GM21737 (cell line): ENCODE data around the gene NCOR1.
"Not testable (repeated sequence)": the region's sequence is repeated elsewhere in the genome, so short reads cannot be mapped to it uniquely, and the experiment has no call there.

ENCODE experiments used
- ATAC-seq: cut with Tn5 transposase; IDR thresholded peaks from one replicate; pipeline ENCODE4 v1.9.1; 2021; ENCODE audit warnings: mild to moderate bottlenecking, moderate library complexity; ENCODE audit not compliant: unreplicated experiment

The NCOR1 gene

DNA sequence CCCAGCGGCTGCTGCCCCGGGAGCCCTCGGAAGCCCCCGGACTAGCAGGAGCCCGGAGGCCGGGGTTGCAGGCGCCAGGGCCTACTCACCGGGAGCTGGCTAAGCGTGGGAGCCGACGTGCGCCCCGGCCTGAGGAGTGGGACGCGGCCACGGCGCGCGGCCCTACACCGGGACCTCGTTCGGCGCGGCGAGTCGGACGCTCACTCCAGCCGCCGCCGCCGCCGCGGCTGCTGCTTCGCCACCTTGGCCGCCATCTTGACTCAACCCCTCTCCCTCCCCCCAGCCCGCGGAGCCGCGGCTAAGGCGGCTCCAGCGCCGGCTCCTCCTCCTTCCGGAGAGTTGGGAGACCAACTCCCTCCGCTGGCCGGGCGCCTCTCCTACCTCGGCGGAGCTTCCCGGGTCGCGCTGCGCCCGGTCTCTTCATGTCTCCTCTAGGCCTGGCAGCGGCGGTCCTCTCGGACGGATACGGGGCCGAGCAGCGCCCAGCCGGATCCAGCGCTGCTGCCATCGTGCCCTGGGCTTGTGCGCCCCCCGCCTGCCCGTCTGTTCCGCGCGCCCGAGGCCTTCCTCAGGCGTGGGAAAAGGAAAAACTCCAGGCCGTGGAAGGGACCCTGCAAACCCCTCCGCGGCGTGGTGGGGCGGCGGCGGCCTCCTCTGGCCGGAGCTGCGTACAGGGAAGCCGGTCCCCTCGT, at the start of gene NCOR1:
Gene NCOR1 (minus strand): TSS at position 262 of the 692 bp plus-strand sequence. CDS start 20,965 bp downstream, outside the sequence.
- peak; percentile 66 for ATAC-seq

DNA sequence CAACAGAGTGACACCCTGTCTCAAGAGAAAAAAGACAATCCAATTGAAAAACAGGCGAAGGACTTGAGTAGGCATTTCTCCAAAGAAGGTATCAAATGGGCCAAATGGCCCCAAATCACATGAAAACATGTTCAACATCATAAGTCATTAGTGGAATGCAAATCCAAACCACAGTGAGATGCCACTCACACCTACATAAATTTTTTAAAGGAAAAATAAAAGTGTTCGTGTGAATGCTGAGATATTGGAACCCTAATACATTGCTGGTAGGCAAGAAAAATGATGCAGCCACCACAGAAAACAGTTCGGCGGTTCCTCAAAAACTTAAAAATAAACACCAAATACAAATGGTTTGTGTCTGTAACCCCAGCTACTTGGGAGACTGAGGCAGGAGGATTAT, 46.9 kb upstream of the NCOR1 start:
- no peak for ATAC-seq

GRCh38 chr17:16261049-16261448, 45.7 kb upstream of the NCOR1 start:
- ATAC-seq, result no peak

DNA sequence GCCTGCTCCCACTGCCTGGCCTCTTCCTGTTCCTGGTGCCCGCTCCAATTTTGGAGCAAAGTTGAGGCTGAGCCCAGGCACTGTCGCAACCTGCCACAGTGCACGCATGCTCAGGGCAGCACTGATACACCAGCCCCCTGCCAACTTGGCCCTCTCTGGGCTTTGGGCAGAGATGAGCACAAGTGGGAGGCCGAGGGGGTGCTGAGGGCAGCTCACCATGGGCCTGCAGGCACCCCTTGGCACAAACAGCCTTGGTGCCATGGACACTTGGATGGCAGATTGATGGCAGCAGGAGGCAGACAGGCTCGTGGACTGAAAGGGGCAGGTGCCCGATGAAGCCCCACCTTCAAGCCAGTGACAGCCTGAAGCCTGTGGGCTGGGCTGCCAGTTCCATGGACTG, 44.6 kb upstream of the NCOR1 start:
- no peak for ATAC-seq

GRCh38 chr17:16258901-16259300, 43.6 kb upstream of the NCOR1 start:
- no peak for ATAC-seq

DNA sequence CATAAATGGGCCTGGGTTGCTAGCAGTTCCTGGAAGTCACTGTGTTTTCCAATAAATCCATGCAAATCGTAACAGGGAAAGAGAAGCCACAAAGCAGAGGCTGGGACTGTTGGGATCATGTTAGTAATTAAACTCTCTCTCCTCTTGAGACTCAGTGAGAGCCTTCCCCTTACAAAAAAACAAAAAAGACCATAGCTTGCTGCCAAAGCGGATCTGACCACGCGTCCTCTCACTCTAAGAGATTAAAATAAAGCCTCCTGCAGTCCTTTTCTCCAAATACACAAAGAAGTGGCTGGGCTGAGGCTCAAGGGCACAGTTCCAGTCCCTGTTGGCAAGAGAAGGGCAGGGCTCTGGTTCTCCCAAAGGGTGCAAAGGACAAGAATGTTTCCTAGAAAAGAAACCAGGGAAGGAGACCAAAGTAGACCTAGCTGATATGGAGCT, 40.2 kb upstream of the NCOR1 start:
- no peak for ATAC-seq

- no peak for ATAC-seq
Measured at GRCh38 chr17:16254773-16255400, 39.6 kb upstream of the NCOR1 start.

- ATAC-seq, result no peak
Measured at GRCh38 chr17:16251556-16251955, 36.2 kb upstream of the NCOR1 start.

DNA sequence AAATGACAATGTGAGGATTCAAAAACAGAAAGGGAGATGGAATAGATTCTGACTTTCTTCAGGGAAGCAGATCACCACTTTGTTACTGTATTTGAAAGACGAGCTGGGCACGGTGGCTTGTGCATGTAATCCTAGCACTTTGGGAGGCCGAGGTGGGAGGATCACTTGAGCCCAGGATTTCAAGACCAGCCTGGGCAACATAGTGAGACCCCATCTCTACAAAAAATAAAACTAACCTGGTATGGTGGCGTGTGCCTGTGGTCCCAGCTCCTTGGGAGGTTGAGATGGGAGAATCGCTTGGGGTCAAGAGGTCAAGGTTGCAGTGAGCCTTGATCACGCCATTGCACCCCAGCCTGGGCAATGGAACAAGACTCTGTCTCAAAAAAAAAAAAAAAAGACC, 35.7 kb upstream of the NCOR1 start:
- ATAC-seq, result no peak

- ATAC-seq, result no peak
Measured at GRCh38 chr17:16250635-16251034, 35.3 kb upstream of the NCOR1 start.

GRCh38 chr17:16247586-16247984, 32.3 kb upstream of the NCOR1 start:
- ATAC-seq, result no peak

DNA sequence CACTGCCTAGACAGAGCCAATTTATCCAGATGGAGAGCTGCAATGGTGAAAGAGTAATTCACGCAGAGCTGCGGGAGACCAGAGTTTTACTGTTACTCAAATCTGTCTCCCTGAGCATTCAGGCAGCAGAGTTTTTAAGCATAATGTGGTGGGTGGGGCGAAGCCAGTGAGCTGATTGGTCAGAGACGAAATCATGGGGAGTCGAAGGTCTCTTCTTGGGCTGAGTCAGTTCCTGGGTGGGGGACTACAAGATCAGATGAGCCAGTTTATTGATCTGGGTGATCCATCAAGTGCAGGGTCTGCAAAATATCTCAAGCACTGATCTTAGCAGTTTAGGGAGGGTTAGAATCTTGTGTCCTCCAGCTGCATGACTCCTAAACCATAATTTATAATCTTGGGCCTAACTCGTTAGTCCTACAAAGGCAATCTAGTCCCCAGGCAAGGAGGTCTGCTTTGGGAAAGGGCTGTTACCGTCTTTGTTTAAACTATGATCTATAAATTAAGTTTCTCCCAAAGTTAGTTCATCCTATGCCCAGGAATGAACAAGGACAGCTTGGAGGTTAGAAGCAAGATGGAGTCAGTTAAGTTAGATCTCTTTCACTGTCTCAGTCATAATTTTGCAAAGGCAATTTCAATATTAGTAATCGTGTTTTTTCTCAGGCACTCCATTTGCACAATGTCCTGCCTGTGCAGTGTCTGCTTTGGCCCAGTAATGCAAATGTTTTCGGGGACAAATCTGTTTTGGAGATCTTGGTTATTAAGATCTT, 28.6 kb upstream of the NCOR1 start:
- no peak for ATAC-seq

GRCh38 chr17:16243385-16243784, 28.1 kb upstream of the NCOR1 start:
- no peak for ATAC-seq

- no peak for ATAC-seq
Measured at GRCh38 chr17:16241906-16242399, 26.6 kb upstream of the NCOR1 start.

DNA sequence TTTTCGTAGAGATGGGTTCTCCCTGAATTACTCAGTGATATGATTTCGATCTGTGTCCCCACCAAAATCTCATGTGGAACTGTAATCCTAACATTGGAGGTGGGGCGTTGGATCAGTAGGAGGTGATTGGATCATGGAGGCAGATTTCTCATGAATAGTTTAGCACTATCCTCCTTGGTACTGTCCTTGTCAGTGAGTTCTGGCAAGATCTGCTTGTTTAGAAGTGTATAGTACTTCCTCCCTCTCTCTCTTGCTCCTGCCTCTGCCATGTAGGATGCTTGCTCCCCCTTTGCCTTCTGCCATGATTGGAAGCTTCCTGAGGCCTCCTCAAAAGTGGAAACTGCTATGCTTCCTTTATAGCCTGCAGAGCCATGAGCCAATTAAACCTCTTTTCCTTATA, 24.6 kb upstream of the NCOR1 start:
- ATAC-seq, result no peak

DNA sequence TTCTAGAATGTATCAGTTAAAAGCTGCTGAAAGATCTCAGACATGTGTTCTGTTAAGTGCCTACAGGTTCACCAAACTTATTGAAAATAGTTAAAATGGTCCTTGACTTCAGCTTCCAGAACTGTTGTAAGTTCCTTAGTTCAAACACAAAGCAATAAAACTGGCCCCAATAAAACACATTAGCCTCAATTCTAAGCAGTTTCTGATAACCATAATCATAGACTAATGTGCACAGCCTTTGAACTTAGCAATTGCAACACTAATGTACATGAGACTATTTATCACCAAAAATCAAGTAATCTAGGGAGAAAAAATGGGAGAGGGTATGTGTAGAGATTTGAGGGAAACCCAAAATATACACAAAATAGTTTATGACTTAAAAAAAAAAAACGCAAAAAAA, 17.1 kb upstream of the NCOR1 start:
- no peak for ATAC-seq

- ATAC-seq, result not testable (repeated sequence)
Measured at GRCh38 chr17:16229912-16230561, 14.7 kb upstream of the NCOR1 start.

- ATAC-seq, result no peak
Measured at GRCh38 chr17:16222406-16222805, 7.1 kb upstream of the NCOR1 start.

GRCh38 chr17:16217002-16217635, 1.8 kb upstream of the NCOR1 start, which contains the start of gene PIGL:
TSS of gene PIGL (plus strand) at chr17:16217210. CDS start at chr17:16217227, 17 bp downstream.
- ATAC-seq, result peak; percentile 47

DNA sequence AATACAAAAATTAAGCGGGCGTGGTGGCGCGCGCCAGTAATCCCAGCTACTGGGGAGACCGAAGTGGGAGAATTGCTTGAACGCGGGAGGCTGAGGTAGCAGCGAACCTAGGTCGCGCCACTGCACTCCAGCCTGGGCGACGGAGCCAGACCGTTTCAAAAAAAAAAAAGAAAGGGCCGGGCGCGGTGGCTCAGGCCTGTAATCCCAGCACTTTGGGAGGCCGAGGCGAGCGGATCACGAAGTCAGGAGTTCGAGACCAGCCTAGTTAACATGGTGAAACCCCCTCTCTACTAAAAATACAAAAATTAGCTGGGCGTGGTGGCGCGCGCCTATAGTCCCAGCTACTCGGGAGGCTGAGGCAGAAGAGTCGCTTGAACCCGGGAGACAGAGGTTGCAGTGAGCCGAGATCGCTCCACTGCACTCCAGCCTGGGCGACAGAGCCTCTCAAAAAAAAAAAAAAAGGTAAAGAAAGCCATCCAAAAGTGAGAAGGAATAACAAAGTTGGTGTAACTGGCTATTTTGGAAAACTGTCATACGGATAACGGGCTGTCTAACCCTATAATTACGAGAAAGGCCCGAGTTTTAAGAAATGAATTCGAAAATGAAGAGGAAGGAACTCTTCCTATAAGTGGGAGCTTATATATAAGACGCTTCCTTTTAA, 1.1 kb upstream of the NCOR1 start:
- not testable (repeated sequence) for ATAC-seq
